SK-MEL-5 (cell line): ENCODE data around the gene SORCS2. TPM values are rescaled to one million over a fixed set of nuclear protein-coding genes. Genes with fewer than 3 reads are reported as not detected.

Source experiments
- DNase-seq: peaks from one replicate; pipeline ENCODE4 v3.0.0-alpha.2; 2016; ENCODE audit warnings: low read depth, low spot score
- in situ Hi-C: cut with HindIII; loops from 2 replicates; pipeline ENCODE4 v1.10.0; 2016; ENCODE audit warnings: low sequenced_read_pairs, high pct_unique_total_duplicates, low pct_unique_long_range_greater_than_20kb
- total RNA-seq: library from RNA; depleted of rRNA; stranded (reverse); fragments of >200 nt; shearing (Covaris generic); gene quantifications from 2 replicates; pipeline ENCODE4 v1.2.3, GENCODE V29; 2014

The SORCS2 gene
- total RNA-seq, 1 experiment from 2014 or later = not detected

- in situ Hi-C loops = no loop called here
- peak; percentile 64 for DNase-seq
Observed at GRCh38 chr4:7775396-7775795, 583.1 kb downstream of the SORCS2 start.

GRCh38 chr4:7777017-7777710 is 584.8 kb downstream of the SORCS2 start:
- in situ Hi-C loops = no loop called here
- DNase-seq = no peak

GRCh38 chr4:7777871-7778509 is 585.7 kb downstream of the SORCS2 start:
- in situ Hi-C loops = no loop called here
- DNase-seq = no peak

- in situ Hi-C loops = no loop called here
- DNase-seq = no peak
Observed at GRCh38 chr4:7778510-7779431, 586.4 kb downstream of the SORCS2 start.

- no peak for DNase-seq
- in situ Hi-C loops = no loop called here
Observed at GRCh38 chr4:7779432-7779768, 587.1 kb downstream of the SORCS2 start.

GRCh38 chr4:7780751-7781348 is 588.5 kb downstream of the SORCS2 start:
- DNase-seq = no peak
- in situ Hi-C loops = no loop called here

- in situ Hi-C loops = no loop called here
- no peak for DNase-seq
Observed at GRCh38 chr4:7781366-7781765, 589.0 kb downstream of the SORCS2 start.

- no peak for DNase-seq
- in situ Hi-C loops = no loop called here
Observed at GRCh38 chr4:7781993-7782392, 589.7 kb downstream of the SORCS2 start.

GRCh38 chr4:7782783-7783182 is 590.4 kb downstream of the SORCS2 start:
- in situ Hi-C loops = no loop called here
- no peak for DNase-seq

GRCh38 chr4:7783541-7783940 is 591.2 kb downstream of the SORCS2 start:
- no peak for DNase-seq
- in situ Hi-C loops = no loop called here

GRCh38 chr4:7784131-7784870 is 592.0 kb downstream of the SORCS2 start:
- no peak for DNase-seq
- in situ Hi-C loops = no loop called here

- in situ Hi-C loops = no loop called here
- DNase-seq = no peak
Observed at GRCh38 chr4:7785017-7785416, 592.7 kb downstream of the SORCS2 start.

GRCh38 chr4:7786040-7786439 is 593.7 kb downstream of the SORCS2 start:
- DNase-seq = no peak
- in situ Hi-C loops = no loop called here

GRCh38 chr4:7786517-7786916 is 594.2 kb downstream of the SORCS2 start:
- DNase-seq = no peak
- in situ Hi-C loops = no loop called here

GRCh38 chr4:7787067-7787466 is 594.7 kb downstream of the SORCS2 start:
- no peak for DNase-seq
- in situ Hi-C loops = no loop called here

- in situ Hi-C loops = no loop called here
- DNase-seq = no peak
Observed at GRCh38 chr4:7787681-7788141, 595.4 kb downstream of the SORCS2 start.

- DNase-seq = no peak
- in situ Hi-C loops = no loop called here
Observed at GRCh38 chr4:7788193-7788592, 595.9 kb downstream of the SORCS2 start.
